ENCODE results near the gene FALEC.

FALEC gene

DNA sequence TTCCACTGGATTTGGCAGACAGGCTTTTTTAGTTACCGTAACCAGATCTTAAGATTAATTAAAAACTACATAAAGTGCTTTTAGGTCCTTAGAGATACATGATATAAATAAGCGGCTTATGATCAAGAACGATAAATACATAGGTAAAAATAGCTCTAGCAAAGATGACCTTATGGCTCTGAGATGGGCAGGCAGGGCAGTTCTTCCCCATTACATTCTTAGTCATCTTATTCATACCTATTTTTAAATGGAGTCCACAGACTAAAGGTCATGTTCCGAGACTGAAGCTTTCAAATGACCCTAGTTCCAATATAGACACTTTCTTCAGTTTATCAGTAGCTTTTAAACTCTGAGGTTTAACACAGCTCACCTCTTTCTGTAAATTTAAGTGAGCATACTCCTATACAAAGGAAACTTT, 59.5 kb downstream of the FALEC start:
- Mint-ChIP-seq H3K27me3 (ENCODE audit: low read depth) (no peaks in the 10 kb centered on the region), H3K4me3 (peak overlapping the region; percentile 95 to 98 (median 97)), H3K36me3 (ENCODE audit: low read depth) (peaks cover 77% of the 10 kb centered on the region), H3K9me3 (no peaks in the 10 kb centered on the region), H3K27ac (peak overlapping the region; percentile 47 to 52 (median 50)), H3K4me1 (peaks cover 44% of the 10 kb centered on the region)
- TF ChIP-seq, protein P1, sequence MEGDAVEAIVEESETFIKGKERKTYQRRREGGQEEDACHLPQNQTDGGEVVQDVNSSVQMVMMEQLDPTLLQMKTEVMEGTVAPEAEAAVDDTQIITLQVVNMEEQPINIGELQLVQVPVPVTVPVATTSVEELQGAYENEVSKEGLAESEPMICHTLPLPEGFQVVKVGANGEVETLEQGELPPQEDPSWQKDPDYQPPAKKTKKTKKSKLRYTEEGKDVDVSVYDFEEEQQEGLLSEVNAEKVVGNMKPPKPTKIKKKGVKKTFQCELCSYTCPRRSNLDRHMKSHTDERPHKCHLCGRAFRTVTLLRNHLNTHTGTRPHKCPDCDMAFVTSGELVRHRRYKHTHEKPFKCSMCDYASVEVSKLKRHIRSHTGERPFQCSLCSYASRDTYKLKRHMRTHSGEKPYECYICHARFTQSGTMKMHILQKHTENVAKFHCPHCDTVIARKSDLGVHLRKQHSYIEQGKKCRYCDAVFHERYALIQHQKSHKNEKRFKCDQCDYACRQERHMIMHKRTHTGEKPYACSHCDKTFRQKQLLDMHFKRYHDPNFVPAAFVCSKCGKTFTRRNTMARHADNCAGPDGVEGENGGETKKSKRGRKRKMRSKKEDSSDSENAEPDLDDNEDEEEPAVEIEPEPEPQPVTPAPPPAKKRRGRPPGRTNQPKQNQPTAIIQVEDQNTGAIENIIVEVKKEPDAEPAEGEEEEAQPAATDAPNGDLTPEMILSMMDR (IDR thresholded peaks at IDR 0.05; ENCODE audit: unreplicated experiment in 3 of 3): no peak

DNA sequence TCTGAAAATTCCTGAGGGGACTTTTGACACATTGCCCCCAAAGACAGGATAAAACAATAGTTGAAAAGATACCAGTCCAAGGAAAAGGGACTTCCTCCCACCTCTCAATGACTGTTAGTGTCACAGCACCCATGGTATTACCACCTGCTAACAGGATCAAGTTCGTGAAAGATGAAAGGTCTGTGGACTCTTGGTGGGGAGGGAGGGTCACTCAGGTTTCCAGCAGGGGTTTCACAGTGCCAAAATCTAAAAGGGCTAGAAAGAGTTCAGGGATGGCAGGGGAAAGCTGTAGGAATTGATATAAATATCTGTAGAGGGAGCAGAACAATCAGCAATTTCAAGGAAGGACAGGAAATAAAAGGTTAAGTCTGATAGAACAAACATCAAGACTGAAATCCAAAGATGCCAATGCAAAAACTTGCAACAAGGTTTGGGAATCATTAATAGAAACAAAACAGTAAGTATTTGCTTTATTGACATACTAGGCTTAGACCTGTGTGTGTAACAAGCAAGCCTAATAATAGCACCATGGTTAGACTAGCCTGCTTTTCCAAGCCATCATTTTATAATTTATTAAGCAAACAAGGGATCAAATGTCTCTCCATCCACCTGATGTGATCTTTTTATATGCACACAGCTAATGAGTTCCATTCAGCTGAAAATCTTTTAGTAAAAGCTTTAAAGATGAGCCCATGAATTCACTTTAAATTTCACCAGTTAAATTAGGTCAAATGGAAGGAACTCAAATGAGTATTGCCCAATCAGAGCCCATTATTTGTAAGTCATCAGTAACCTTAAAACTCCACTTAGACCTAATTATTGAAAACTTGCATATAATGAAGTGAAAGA, 60.2 kb downstream of the FALEC start:
- no peaks in the 10 kb centered on the region for H3K27me3 Mint-ChIP-seq (ENCODE audit: low read depth)
- peaks cover 73% of the 10 kb centered on the region for H3K36me3 Mint-ChIP-seq (ENCODE audit: low read depth)
- TF ChIP-seq, protein P1 (IDR thresholded peaks at IDR 0.05; ENCODE audit: unreplicated experiment in 3 of 3): no peak
- H3K9me3 Mint-ChIP-seq: no peaks in the 10 kb centered on the region
- H3K27ac Mint-ChIP-seq: peak overlapping the region; percentile 37 to 73 (median 47)
- peaks cover 46% of the 10 kb centered on the region for H3K4me1 Mint-ChIP-seq
- peak overlapping the region; percentile 95 to 98 (median 97) for H3K4me3 Mint-ChIP-seq

DNA sequence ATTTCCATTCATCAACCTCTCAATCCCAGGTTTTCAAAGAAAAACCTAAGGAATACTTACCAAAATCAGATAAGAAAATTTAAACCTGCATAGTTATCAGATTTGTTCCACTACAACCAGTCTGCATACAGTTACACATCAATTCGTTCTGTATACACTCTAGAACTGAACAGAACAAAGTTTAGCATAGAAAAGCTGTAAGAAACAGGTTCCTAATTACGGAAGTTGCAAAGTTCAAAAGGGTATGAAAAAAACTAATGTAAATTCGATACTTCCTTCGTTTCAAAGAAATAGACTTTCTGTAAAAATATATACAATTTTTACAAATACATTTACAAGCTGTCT, 60.8 kb downstream of the FALEC start:
- H3K36me3 Mint-ChIP-seq (ENCODE audit: low read depth): peaks cover 67% of the 10 kb centered on the region
- peak overlapping the region; percentile 37 to 73 (median 47) for H3K27ac Mint-ChIP-seq
- peak overlapping the region; percentile 95 to 98 (median 97) for H3K4me3 Mint-ChIP-seq
- no peaks in the 10 kb centered on the region for H3K9me3 Mint-ChIP-seq
- H3K27me3 Mint-ChIP-seq (ENCODE audit: low read depth): no peaks in the 10 kb centered on the region
- H3K4me1 Mint-ChIP-seq: peaks cover 48% of the 10 kb centered on the region
- TF ChIP-seq, protein P1 (IDR thresholded peaks at IDR 0.05; ENCODE audit: unreplicated experiment in 3 of 3): no peak

DNA sequence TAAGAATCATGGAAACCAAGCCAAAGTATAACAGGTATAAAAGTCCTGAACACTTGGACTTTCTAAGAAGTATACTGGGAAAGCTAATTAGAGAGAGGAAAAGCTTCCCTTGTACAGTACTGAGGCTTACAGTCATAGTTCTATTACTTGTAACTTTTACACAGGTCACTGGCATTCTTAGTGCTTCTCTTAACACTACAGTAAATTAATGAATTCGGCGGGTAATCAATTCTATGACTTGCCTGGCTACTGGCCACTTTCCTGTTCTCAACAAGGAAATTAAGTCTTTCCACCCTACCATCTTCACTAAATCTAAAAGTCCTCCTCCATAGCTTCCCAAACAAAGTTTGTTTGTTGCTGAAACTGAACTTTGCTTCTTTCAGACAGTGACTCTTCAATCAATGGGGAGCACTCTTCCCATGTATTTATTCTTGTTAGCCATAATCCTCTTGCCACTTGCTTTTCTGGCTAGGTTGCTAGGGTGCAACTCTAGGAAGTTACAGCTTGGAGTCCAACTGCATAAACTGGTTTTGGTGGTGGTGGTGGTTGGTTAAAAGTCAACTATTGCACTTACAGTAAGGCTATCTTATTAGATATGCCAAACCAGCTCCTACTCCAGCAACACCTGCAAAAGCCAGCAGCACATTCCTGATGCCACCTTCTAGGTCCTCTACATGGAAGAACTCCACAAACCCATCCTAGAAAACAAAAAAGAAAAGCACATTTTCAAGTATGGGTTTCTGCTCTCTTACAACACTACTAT, 61.4 kb downstream of the FALEC start:
- Mint-ChIP-seq H3K27ac (peak overlapping the region; percentile 96 to 99 (median 99)), H3K4me1 (peaks cover 48% of the 10 kb centered on the region), H3K36me3 (ENCODE audit: low read depth) (peaks cover 66% of the 10 kb centered on the region), H3K27me3 (ENCODE audit: low read depth) (no peaks in the 10 kb centered on the region), H3K4me3 (peak overlapping the region; percentile 95 to 98 (median 97)), H3K9me3 (no peaks in the 10 kb centered on the region)
- TF ChIP-seq, protein P1 (IDR thresholded peaks at IDR 0.05; ENCODE audit: unreplicated experiment in 3 of 3): no peak

DNA sequence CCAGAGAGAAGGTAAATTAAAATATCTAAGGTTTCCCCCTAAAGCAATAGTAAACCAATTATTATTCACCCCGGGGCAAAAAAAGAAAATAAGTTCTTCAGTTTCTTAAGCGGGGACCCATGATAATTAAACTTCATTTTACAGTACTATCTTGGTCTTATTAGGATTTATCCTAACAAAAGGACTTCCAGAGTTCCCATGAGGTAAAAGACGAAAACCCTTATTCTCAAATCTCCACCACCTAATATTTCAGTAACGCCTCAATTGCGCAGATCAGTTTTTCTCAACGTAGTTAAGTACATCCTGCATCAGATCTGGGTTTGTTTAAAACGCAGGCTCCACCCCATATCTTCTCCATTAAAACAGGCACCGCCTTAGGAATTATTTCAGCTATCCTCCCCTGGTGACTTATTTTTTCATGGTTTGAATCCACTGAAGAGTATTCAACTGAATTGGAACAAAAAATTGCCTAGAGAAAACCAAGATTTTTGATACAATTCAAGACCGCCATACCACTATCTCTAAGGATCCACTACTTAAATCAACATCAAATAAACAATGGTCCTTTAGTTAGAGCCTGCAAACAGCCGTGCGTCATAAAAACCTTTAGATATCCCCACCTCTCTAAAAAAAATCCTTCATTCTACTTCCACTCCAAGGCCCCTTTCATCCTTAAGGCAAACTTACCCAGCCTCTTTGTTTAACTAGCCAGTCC, 62.2 kb downstream of the FALEC start:
- TF ChIP-seq, protein P1 (IDR thresholded peaks at IDR 0.05; ENCODE audit: unreplicated experiment in 3 of 3): no peak
- H3K4me3 Mint-ChIP-seq: peak overlapping the region; percentile 95 to 98 (median 97)
- H3K27ac Mint-ChIP-seq: peak overlapping the region; percentile 96 to 99 (median 99)
- H3K4me1 Mint-ChIP-seq: peaks cover 48% of the 10 kb centered on the region
- H3K27me3 Mint-ChIP-seq (ENCODE audit: low read depth): no peaks in the 10 kb centered on the region
- H3K9me3 Mint-ChIP-seq: no peaks in the 10 kb centered on the region
- peaks cover 65% of the 10 kb centered on the region for H3K36me3 Mint-ChIP-seq (ENCODE audit: low read depth)

Data from nephron (organoid).